22Rv1 (cell line): ENCODE data around the gene TMEM95.

Experiments
- CTCF ChIP-seq: fragments of 450-650 bp; IDR thresholded peaks from 2 replicates; pipeline ENCODE4 v1.5.1; 2017; ENCODE audit warnings: mild to moderate bottlenecking
- ZFX ChIP-seq: fragments of 450-650 bp; IDR thresholded peaks from 2 replicates; pipeline ENCODE4 v1.6.1; 2017; ENCODE audit warnings: antibody characterized with exemption, borderline replicate concordance

GRCh38 chr17:7341842-7342241 is 13.1 kb upstream of the TMEM95 start:
- TF ChIP-seq CTCF (no peak), ZFX (no peak)
